ENCODE results near the gene SPATA7.

GRCh38 chr14:88452231-88452630 is 66.8 kb downstream of the SPATA7 start:
- no peak for TF ChIP-seq POLR2AphosphoS5 (IDR thresholded peaks at IDR 0.05; ENCODE audit: borderline replicate concordance, low read depth, low read length)
- TF ChIP-seq EZH2 (IDR thresholded peaks at IDR 0.05): no peak
